ENCODE results near the gene ANKRD12. TPM values are rescaled to one million over a fixed set of nuclear protein-coding genes. Genes with fewer than 3 reads are reported as not detected.

Gene ANKRD12
- total RNA-seq, 1 donor from 2014 or later, result 30.9 TPM

DNA sequence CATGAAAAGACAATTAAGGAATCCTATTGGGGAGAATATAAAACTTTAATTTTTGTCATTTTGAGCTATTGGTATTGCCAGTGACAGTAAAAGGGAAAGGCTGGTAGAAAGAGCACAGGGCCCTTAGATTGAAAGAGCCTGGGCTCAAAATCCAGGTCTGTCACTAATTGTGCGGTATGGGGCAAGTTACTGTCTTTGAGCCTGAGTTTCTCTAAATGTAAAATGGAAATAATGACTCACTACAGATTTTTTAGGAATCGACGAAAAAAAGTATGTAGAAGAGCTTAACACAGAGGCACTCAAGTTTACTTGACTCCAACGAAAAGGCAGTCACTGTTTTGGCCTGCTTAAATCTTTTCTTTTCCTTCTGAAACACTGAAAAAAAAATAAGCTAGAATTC lies 27.1 kb upstream of the ANKRD12 start:
- H3K27me3 Mint-ChIP-seq (ENCODE audit: low read depth), result no peaks in the 10 kb centered on the region
- TF ChIP-seq, protein P1, sequence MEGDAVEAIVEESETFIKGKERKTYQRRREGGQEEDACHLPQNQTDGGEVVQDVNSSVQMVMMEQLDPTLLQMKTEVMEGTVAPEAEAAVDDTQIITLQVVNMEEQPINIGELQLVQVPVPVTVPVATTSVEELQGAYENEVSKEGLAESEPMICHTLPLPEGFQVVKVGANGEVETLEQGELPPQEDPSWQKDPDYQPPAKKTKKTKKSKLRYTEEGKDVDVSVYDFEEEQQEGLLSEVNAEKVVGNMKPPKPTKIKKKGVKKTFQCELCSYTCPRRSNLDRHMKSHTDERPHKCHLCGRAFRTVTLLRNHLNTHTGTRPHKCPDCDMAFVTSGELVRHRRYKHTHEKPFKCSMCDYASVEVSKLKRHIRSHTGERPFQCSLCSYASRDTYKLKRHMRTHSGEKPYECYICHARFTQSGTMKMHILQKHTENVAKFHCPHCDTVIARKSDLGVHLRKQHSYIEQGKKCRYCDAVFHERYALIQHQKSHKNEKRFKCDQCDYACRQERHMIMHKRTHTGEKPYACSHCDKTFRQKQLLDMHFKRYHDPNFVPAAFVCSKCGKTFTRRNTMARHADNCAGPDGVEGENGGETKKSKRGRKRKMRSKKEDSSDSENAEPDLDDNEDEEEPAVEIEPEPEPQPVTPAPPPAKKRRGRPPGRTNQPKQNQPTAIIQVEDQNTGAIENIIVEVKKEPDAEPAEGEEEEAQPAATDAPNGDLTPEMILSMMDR (conservative IDR thresholded peaks at IDR 0.05), result no peak
- peaks cover 5% of the 10 kb centered on the region for H3K36me3 Mint-ChIP-seq (ENCODE audit: low read depth)

DNA sequence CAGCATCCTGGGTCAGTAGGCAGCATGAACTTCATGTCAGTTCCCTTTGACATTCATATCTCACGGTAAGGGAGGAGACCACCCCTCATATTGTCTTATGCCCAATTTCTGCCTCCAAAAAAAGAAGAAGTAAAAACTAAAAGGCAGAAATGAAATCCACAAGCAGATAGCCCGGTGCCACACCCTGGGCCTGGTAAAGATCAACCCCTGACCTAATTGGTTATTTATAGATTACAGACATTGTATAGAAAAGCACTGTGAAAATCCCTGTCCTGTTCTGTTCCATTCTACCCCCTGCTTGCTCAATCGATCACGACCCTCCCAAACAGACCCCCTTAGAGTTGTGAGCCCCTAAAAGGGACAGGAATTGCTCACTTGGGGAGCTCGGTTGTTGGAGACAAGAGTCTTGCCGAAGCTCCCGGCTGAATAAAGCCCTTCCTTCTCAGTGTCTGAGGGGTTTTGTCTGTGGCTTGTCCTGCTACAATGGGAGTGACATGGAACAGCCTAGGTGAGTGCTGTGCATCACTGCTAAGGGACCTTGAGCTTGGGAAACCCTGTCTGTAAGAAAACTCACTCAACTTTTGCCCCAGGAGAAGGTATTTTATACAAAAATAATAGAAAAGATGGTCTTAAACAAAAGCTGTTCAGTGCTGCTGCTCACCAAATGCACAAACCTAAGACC lies 23.0 kb upstream of the ANKRD12 start:
- Mint-ChIP-seq H3K4me3 (no peak overlapping the region), H3K27ac (ENCODE audit: unreplicated experiment) (no peak overlapping the region), H3K4me1 (peaks cover 35% of the 10 kb centered on the region), H3K27me3 (ENCODE audit: low read depth) (no peaks in the 10 kb centered on the region), H3K36me3 (ENCODE audit: low read depth) (peaks cover 5% of the 10 kb centered on the region), H3K9me3 (no peaks in the 10 kb centered on the region)
- TF ChIP-seq, protein P1 (conservative IDR thresholded peaks at IDR 0.05), result no peak
- no peak for DNase-seq (ENCODE audit: low read depth, low spot score)

More for the DNA sequence above, 27.1 kb upstream of the ANKRD12 start:
- Mint-ChIP-seq H3K4me3 (peak overlapping the region; percentile 1), H3K4me1 (peaks cover 63% of the 10 kb centered on the region), H3K27ac (ENCODE audit: unreplicated experiment) (no peak overlapping the region), H3K9me3 (no peaks in the 10 kb centered on the region)
- no peak for DNase-seq (ENCODE audit: low read depth, low spot score)

DNA sequence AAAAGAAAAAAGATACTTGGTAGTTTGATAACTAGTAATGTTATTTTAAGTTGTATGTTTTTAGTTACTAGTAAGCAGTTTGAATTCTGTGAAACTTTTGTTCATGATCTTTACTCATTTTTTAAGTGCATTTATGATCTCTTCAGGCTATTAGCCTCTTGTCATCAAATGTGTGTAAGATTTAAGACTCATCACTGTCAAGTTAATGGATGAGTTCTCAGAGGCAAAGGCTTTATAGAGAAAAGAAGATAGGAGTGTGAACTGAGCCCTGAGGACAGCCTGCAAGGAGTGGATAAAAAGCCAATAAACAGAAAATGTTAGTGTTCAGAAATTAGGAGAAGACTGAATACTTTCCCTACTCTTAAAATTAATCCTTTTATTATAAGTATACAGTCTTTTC lies 20.6 kb upstream of the ANKRD12 start:
- TF ChIP-seq, protein P1 (conservative IDR thresholded peaks at IDR 0.05), result no peak
- Mint-ChIP-seq H3K4me1 (peaks cover 21% of the 10 kb centered on the region), H3K4me3 (no peak overlapping the region), H3K9me3 (no peaks in the 10 kb centered on the region), H3K27me3 (ENCODE audit: low read depth) (no peaks in the 10 kb centered on the region), H3K27ac (ENCODE audit: unreplicated experiment) (no peak overlapping the region), H3K36me3 (ENCODE audit: low read depth) (peaks cover 5% of the 10 kb centered on the region)
- DNase-seq (ENCODE audit: low read depth, low spot score), result no peak

DNA sequence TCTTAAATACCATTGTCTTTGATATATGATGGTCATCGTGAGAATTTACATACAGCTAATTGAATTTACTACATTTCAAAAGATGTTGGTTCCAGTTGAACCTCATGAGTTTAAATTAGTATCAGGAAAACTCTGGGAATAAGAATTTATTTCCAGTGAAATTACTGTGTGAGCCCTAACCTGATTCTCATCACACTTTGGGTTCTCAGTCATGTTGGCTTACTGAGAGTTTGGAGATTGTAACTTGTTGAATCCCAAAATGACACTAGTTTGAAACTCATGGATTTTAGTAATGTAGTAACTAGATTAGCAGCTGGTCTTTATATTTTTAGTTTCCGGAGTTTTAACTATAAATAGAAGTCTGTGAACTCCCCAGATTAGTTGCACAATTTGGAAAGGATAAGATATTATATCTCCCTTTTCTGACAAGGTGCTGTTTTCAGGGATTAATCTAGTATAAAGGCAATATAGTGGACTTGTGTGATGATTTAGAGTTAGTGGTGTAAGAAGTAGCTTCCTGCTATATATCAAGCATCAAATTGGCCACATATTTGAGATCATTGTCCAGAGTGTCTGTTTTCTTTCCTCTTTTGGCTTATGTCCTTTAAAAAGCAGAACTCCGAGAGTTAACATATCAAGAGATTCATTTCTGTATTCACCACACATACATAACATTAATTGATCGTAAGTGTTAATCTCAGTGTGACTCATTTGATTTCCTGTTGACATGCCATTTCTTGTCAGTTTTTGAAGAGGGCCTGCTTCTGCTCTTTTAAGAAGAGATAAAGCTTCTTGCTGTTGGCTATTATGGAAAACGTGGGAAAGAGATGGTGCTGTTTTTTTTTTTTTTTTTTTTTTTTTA lies 18.4 kb upstream of the ANKRD12 start:
- H3K4me1 Mint-ChIP-seq, result peaks cover 17% of the 10 kb centered on the region
- TF ChIP-seq, protein P1 (conservative IDR thresholded peaks at IDR 0.05), result no peak
- no peak overlapping the region for H3K4me3 Mint-ChIP-seq

DNA sequence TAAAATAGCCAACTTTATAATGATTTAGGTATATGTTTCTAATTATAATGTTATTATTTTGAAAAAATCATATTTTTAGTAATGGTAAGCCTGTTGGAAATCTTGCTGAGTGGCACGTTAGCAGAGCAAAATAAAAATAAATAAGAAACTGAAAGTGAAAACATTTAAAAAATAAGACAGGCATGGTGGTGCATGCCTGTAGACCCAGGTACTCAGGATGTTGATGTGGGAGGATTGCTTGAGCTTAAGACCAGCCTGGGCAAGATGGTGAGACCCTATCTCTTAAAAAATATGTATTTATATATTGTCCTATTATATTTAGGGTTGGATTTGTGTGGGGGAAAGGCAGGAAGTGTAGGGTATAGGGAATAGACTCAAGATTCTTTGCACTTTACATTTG lies 15.8 kb upstream of the ANKRD12 start:
- Mint-ChIP-seq H3K4me1 (peaks cover 9% of the 10 kb centered on the region), H3K4me3 (no peak overlapping the region), H3K27ac (ENCODE audit: unreplicated experiment) (no peak overlapping the region), H3K36me3 (ENCODE audit: low read depth) (peaks cover 10% of the 10 kb centered on the region), H3K9me3 (no peaks in the 10 kb centered on the region), H3K27me3 (ENCODE audit: low read depth) (no peaks in the 10 kb centered on the region)
- TF ChIP-seq, protein P1 (conservative IDR thresholded peaks at IDR 0.05), result no peak
- no peak for DNase-seq (ENCODE audit: low read depth, low spot score)

More for the DNA sequence above, 18.4 kb upstream of the ANKRD12 start:
- H3K9me3 Mint-ChIP-seq, result no peaks in the 10 kb centered on the region
- DNase-seq (ENCODE audit: low read depth, low spot score), result no peak
- no peaks in the 10 kb centered on the region for H3K27me3 Mint-ChIP-seq (ENCODE audit: low read depth)
- peaks cover 3% of the 10 kb centered on the region for H3K36me3 Mint-ChIP-seq (ENCODE audit: low read depth)
- H3K27ac Mint-ChIP-seq (ENCODE audit: unreplicated experiment), result no peak overlapping the region

Measured in neural crest cell (in vitro differentiated cells).